CD4-positive, alpha-beta T cell treated with Interleukin-6 at 100 ng/mL for 8 hours (primary cell): ENCODE results near the gene MINK1.
"Not testable (repeated sequence)": the region's sequence is repeated elsewhere in the genome, so short reads cannot be mapped to it uniquely, and the experiment has no call there.

Source experiments
- DNase-seq: peaks from one replicate; pipeline ENCODE4 v3.0.0-alpha.2; 2020; ENCODE audit warnings: mixed read lengths, low spot score

MINK1 gene

DNA sequence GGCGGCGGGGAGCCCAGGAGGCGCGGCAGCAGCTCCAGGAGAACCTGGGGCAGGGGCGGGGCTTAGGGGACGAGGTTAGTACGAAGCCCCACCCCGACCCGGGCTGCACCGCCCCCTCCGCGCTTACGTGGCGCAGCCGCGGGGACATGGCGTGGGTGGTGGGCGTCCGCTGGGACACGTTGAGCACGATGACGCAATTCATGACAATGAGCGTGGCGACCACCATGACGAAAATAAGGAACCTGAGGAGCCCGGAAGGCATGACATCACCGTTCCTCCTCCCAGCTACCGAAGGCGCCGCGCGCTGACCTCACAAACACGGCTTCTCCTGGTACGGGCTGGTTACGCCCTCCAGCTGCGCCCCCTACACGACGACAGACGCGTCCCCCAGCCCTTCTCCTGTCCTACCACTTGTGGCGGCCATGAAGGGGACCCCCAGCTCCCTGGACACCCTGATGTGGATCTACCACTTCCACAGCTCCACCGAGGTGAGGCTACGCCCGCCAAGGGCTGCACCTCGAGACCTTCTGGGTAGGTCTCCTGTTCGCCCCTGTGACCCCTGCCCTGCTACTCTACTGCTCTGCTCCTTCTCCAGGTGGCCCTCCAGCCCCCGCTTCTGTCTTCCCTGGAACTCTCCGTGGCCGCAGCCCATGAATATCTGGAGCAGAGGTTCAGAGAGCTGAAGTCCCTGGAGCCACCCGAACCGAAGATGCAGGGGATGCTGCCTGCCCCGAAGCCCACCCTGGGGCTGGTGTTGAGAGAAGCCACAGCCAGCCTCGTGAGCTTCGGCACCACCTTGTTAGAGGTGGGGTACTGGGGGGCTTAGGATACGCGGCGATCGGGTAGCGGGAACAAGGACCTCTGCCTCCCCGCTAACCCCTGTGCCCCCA lies 66.4 kb downstream of the MINK1 start, which contains the start of gene C17orf107:
TSS of gene C17orf107 (plus strand) at position 196 of the 890 bp plus-strand sequence. CDS start at position 423, 227 bp downstream.
- DNase-seq: peak; percentile 81

DNA sequence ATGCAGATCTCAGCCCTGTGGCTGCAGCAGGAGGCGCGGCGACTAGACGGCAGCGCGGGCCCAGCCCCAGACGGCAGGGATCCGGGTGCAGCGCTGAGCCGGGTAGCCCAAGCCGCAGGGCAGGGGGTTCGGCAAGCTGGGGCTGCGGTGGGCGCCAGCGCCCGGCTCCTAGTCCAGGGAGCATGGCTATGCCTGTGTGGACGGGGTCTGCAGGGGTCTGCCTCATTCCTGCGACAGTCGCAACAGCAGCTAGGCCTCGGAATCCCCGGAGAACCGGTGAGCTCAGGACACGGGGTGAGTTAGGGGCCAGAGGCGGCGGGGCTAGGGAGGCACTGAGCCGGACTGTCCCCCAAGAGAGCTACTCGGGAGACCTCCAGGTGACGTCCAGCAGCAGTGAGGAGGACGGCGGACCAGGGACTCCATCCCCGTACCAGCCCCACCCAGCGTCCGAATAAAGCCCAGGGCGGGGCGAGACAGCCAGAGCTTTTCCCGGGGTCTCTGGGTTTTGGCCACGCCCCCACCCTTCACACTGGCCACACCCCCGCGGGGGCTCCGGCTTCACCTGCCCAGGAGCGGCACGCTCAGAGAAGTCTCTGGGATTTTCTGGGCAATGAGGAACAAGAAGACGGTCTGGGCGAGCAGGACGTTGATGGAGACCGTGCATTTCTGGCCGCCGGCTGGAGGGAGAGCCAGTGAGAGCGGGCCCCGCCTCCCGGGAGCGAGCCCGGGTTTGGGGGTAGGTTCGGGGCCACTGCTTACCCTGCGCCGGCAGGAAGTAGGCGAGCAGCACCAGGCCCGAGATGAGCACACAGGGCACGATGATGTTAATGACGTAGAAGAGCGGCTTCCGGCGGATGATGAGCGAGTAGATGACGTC lies 67.3 kb downstream of the MINK1 start:
- peak; percentile 65 for DNase-seq

DNA sequence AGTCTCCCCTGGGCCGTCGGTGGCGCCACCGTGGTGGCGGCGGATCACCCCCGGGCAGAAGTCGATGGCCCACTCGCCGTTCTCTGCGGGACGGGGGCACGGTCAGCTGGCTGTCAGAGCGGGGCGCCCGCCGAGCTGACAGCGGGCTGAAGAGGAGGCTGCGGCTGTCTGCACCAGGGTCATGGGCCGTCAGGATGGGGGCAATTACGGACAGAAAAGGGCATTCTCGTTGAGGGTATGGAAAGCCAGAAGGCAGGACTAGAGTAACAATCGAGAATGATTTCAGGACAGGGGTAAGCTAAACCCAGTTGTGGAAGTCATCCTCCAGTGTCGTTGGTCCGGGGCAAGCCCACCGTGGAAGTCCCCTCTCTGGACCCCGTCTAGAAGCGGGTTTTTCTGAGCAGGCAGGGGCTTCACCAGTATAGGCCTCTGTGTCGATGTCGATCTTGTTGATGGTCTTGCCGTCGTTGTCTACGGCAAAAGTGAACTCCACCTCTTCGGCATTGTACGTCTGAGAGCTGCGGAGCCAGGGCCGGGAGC lies 68.0 kb downstream of the MINK1 start:
- no peak for DNase-seq

DNA sequence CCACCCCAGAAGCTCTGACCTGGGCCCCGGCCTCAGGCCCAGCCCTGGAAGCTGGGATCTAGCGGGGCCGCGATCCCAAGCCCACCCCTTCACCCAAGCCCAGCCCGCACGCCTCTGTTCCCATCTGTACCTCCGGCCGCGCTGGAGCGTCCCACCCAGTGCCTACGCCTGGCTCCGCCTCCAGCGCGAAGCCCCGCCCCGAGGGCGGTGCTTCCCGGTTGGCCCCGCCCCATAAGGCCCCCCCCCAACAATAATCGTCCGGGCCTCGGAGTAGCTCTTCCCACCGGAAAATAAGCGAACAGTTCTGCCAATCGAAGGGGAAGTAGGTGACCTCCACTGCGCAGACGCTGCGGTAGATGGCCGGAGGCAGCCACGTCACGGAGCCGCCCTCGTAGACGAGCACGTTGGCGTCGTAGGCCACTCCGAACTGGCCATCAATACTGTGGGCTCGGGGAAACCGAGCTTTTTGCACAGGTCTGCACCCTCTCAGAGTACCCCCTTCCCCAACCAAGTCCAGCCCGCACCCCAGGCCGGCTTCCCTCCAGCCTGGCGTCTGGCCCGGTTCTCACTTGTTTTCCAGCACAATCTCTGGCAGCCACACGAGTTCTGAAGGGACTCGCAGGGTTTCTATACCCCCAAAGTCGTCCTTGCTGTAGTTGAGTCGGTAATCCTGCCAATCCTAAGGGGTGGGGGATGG lies 68.7 kb downstream of the MINK1 start:
- no peak for DNase-seq

DNA sequence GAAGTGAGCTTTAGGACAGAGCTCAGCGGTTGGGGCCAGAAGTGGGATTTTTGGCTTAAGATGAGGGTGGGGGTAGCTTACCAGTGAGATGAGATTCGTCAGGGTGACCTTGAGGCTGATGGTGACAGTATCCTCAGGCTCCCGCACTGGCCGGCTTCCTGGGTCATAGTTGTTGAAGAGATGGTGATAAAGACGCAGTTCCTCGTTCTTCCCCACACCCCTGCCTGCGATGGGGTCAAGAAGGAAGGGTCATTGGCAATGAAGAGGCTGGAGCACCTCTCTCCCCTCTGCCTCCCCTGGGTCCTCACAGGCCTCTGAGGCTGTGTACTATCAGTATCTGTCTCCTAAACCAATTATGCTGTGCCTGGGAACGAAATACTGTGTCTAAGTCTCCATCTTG lies 69.4 kb downstream of the MINK1 start:
- no peak for DNase-seq

DNA sequence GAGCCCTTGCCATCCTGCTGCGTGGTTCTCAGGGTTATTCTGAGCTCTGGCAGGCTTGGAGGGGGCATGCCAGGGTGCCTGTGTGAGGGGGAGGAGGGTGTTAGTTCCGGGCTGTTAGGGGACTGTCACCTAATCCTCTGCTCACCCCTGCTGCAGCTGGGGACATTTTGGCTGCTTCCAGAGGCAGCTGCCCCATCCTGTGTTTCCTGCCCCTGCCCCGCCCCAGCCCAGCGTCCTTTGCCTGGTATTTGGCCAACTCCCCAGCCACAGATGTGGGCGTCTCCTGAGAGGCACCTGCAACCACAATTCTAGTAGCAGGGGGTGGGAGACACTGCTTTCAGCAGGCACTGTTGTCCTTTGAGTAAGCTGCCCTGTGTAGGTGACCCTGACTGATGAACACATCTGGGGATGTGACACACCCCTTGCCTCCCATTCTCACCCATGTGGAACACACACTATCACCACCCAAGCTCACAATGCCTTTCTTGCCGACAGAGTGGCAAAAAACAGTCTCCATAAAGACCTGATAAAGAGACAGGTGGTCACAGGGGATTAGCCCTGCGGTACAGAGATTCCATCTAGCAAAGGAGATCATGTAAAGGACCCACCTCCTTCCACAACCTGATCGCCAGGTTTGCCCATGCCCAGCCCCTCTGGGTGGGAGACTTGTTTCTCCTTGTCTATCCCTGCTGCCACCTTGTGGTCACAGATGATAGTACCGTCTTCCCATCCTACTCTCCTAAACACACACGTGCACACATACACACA lies 70.1 kb downstream of the MINK1 start, which contains the start of gene CHRNE:
TSS of gene CHRNE (minus strand) at position 48 of the 768 bp plus-strand sequence. CDS start at position 13, 35 bp downstream.
- peak; percentile 82 for DNase-seq

DNA sequence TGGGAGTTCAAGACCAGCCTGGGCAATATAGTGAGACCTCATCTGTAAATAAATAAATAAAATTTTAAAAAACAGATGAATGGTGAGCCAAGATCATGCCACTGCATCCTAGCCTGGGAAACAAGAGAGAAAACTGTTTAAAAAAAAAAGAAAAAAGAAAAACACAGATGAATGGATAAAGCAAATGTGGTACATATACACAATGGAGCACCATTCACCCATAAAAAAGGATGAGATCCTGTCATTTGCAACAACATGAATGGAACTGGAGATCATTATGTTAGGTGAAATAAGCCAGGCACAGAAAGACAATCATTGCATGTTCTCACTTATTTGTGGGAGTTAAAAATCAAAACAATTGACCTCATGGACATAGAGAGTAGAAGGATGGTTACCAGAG lies 73.5 kb downstream of the MINK1 start:
- not testable (repeated sequence) for DNase-seq

DNA sequence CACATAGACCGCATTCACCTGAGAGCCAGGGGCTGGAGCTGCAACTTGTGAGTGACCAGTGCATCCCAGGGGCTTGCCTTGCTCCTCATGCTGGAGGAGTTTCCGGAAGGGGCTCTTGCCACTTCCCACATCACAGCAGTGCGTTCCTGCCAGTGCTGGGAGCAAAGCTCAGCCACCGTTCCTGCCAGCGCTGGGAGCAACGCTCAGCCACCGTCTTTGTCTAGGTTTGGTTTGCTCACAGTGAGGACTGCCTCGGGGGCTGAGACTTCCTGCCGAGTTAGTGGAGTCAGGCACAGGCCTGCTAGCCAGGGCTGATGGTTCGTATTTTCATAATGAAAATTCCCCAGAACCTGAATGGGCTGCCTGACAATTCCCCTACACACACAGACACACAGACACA lies 75.2 kb downstream of the MINK1 start:
- no peak for DNase-seq

DNA sequence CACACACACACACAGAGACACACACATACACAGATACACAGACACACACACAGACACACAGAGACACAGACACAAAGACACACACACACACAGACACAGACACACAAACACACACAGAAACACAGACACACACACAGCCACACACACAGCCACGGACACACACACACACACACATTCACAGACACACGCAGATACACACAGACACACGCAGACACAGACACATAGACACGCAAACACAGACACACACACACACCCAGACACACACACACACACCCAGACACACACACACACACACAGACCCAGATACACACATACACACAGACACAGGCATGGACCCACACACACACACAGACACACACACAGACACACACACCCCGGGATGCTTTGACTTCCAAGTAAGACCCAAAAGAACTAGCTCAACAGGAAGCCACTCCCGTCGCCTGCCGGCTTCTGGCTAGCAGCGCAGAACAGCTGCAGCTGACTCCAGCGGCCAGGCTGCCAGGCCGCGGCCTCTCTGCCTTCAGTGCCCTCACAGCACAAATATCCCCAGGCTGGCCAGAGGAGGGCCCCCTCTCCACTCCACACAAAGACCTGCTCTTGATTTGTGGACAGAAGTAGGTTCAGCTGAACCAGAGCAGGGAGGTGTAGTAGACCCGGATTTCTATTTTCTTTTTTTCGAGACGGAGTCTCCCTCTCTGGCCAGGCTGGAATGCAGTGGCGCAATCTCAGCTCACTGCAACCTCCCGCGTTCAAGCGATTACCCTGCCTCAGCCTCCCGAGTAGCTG lies 75.8 kb downstream of the MINK1 start:
- peak; percentile 79 for DNase-seq

DNA sequence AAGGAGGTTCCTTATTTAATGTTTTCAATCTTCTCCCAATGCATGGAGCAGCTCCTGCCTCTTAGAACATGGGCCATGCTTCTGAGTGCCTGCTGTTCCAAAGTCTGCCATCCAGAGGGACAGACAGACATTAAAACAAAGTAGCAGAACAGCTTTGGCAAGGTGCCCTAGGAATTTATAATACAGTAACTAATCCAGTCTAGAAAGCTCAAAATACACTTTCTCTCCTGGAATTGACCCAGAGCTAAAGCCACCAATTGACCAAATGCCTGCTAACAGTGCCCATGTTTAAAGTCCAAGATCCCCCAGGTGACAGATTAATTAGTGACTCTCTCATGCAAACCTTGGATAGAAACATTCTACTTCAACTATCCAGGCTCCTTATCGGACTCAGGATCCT lies 80.9 kb downstream of the MINK1 start:
- no peak for DNase-seq

DNA sequence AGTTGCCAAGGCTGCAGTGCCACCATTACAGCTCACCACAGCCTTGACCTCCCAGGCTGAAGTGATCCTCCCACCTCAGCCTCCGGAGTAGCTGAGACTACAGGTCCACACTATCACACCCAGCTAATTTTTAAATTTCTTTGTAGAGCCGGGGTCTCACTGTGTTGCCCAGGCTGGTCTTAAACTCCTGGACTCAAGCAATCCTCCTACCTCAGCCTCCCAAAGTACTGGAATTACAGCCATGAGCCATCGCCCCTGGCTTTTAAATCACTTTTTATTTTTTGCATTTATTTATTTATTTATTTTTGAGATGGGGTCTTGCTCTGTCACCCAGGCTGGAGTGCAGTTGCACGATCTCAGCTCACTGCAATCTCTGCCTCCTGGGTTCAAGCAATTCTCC lies 81.4 kb downstream of the MINK1 start:
- DNase-seq: not testable (repeated sequence)

DNA sequence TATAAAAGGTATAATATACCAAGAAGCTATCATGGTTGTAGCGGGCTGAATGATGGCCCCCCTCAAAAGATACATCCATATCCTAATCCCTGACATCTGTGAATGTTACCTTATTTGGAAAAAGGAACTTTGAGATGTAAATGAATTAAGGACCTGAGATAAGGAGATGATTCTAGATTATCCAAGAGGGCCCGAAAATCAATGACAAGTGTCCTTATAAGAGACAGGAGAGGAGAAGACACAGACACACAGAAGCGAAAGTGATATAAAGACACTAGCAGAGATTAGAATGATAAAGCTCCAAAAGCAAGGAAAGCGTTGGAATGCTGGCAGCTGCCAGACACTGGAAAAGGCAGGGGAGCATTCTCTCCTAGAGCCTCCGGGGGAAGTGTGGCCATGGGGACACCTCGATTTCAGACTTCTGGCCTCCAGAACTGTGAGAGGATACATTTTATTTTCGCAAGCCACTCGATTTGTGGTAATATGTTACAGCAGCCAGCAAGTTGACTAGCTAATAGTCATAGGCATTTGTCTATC lies 86.4 kb downstream of the MINK1 start:
- DNase-seq: no peak

DNA sequence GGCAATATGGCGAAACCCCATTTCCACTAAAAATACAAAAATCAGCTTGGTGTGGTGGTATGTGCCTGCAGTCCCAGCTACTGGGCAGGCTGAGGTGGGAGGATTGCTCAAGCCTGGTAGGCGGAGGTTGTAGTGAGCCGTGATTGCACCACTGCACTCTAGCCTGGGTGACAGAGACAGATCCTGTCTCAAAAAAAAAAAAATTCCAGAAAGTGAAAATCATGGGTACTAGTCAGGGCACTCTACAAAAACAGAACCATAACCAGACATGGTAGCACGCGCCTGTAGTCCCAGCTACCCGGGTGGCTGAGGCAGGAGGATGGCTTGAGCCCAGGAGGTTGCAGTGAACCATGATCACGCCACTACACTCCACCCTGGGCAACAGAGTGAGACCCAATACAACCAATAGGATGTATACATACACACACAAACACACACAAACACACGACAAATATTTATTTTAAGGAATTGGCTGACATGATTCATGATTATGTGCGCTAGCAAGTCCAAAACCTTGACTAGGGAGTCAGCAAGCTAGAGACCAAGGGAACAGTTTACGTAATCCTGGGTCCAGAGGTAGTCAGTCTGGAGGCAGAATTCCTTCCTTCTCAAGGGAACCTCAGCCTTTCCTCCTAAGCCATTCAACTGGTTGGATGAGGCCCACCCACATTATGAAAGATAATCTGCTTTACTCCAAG lies 87.4 kb downstream of the MINK1 start:
- DNase-seq: no peak

DNA sequence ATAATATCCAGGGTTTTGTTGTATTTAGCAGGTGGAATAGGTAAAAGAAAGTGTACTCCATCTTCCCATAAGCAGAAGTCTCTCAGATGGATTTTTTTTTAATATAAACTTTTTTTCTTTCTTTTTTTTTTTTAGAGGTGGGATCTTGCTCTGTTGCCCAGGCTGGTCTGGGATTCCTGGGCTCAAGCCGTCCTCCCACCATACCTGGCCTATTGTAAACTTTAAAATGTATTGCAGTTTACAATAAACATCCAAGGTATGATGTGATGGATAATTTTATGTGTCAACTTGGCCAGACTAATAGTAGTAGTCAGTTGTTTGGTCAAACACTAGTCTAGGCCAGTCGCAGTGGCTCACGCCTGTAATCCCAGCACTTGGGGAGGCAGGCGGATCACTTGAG lies 88.2 kb downstream of the MINK1 start:
- no peak for DNase-seq

DNA sequence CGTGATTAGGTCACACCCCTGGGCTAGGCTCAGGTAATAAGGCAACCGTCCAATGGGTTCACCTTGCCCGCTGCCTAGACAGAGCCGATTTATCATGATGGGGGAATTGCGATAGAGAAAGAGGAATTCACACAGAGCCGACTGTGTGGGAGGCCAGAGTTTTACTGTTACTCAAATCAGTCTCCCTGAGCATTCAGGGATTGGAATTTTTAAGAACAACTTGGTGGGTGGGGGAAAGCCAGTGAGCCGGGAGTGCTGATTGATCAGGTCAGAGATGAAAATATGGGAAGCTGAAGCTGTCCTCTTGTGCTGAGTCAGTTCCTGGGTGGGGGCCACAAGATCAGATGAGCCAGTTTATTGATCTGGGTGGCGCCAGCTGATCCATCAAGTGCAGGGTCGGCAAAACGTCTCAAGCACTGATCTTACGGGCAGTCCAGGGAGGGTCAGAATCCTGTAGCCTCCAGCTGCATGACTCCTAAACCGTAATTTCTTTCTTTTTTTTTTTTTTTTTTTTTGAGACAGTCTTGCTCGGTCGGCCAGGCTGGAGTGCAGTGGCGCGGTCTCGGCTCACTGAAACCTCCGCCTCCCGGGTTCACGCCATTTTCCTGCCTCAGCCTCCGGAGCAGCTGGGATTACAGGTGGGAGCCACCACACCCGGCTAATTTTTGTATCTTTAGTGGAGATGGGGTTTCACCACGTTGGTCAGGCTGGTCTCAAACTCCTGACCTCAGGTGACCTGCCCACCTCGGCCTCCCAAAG lies 93.6 kb downstream of the MINK1 start:
- DNase-seq: not testable (repeated sequence)

DNA sequence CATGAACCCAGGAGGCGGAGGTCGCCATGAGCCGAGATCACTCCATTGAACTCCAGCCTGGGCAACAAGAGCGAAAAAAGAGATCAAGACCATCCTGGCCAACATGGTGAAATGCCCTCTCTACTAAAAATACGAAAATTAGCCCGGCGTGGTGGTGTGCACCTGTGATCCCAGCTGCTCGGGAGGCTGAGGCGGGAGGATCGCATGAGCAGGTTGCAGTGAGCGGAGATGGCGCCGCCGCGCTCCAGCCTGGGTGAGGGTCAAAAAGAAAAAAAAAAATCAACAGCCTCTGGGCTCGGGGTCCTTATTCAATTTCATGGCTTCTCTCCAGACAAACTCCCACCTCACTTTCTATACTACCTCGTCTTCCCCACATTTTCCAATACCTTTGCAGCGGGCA lies 95.7 kb downstream of the MINK1 start:
- DNase-seq: no peak

DNA sequence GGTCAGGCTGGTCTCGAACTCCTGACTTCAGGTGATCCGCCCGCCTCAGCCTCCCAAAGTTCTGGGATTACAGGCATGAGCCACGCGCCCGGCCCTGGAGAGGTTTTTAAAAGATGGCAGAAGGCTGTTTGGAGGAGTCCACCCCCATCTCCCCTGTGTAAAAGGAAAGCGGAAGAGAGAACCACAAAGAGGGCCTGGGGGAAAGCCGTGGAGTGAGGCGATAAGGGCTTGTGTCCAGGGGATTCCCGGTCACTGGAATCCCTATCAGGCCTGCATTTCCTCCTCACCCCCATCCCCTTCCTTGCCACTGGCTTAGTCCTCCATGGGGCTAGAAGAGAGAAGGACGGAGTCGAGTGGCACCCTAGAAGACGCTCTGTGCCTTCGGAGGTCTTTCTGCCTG lies 98.8 kb downstream of the MINK1 start, which contains the start of gene GP1BA:
TSS of gene GP1BA (plus strand) at position 315 of the 400 bp plus-strand sequence. CDS start 328 bp downstream, outside the sequence.
- no peak for DNase-seq

DNA sequence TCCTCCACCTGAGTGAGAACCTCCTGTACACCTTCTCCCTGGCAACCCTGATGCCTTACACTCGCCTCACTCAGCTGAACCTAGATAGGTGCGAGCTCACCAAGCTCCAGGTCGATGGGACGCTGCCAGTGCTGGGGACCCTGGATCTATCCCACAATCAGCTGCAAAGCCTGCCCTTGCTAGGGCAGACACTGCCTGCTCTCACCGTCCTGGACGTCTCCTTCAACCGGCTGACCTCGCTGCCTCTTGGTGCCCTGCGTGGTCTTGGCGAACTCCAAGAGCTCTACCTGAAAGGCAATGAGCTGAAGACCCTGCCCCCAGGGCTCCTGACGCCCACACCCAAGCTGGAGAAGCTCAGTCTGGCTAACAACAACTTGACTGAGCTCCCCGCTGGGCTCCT lies 99.6 kb downstream of the MINK1 start:
- DNase-seq: no peak
